Lung (tissue), 12 donors: ENCODE measurements around the gene RNF17. TPM values are rescaled to one million over a fixed set of nuclear protein-coding genes. Genes with fewer than 3 reads are reported as not detected.
A peak's percentile ranks its signal among the peaks of the same experiment; 100 is the strongest.

Experiments
- ATAC-seq: fragments of 200-7000 bp; cut with Tn5 transposase; one replicate; pipeline ENCODE4 v1.9.1; 2020; ENCODE audit warnings: moderate number of reproducible peaks; ENCODE audit not compliant: insufficient read depth, low FRiP score
- DNase-seq, 3 donors: peaks; one replicate each; pipeline ENCODE4 v3.0.0-alpha.2; 2013 to 2017
- H3K27ac ChIP-seq, 2 donors: one replicate each; pipeline ENCODE4 v1.5.1; 2013; ENCODE audit warnings: mild to moderate bottlenecking in 2 of 2, moderate library complexity in 2 of 2, control low read depth in 1 of 2, inconsistent platforms in 1 of 2, low read depth in 1 of 2, low read length in 1 of 2
- H3K27me3 ChIP-seq, 3 donors: one replicate each; pipeline ENCODE4 v1.5.1; 2013; ENCODE audit warnings: low read length in 2 of 3; ENCODE audit not compliant: control insufficient read depth in 3 of 3, insufficient read depth in 3 of 3
- H3K36me3 ChIP-seq, 4 donors: one replicate each; pipeline ENCODE4 v1.5.1; 2013; ENCODE audit warnings: low read length in 4 of 4, mild to moderate bottlenecking in 1 of 4, moderate library complexity in 1 of 4; ENCODE audit not compliant: control insufficient read depth in 4 of 4, insufficient read depth in 4 of 4
- H3K4me1 ChIP-seq, 5 donors: one replicate each; pipeline ENCODE4 v1.5.1; 2013; ENCODE audit warnings: low read length in 5 of 5, mild to moderate bottlenecking in 2 of 5, moderate library complexity in 1 of 5; ENCODE audit not compliant: control insufficient read depth in 5 of 5, insufficient read depth in 5 of 5
- H3K4me3 ChIP-seq: one replicate; pipeline ENCODE4 v1.5.1; 2013; ENCODE audit warnings: mild to moderate bottlenecking, control low read depth, moderate library complexity
- H3K9ac ChIP-seq, 2 donors: one replicate each; pipeline ENCODE4 v1.5.1; 2013; ENCODE audit warnings: low read length in 2 of 2, control low read depth in 1 of 2; ENCODE audit not compliant: insufficient read depth in 1 of 2
- H3K9me3 ChIP-seq, 4 donors: one replicate each; pipeline ENCODE4 v1.5.1; 2013; ENCODE audit warnings: low read length in 3 of 4, mild to moderate bottlenecking in 1 of 4, moderate library complexity in 1 of 4; ENCODE audit not compliant: control insufficient read depth in 4 of 4, insufficient read depth in 3 of 4
- WGBS, 2 donors: extraction: QIAGEN DNeasy Blood & Tissue Kit; methylation state at CpG; one replicate each; pipeline ENCODE4 v1.1.7; 2013; 5-methylcytosine and 5-hydroxymethylcytosine counted together
- polyA plus RNA-seq, 2 donors: library from polyadenylated mRNA; stranded (reverse); fragments of 200-250 nt; gene quantifications; one replicate each; pipeline ENCODE4 v1.2.1, GENCODE V29; 2013
- total RNA-seq, 2 donors: library from RNA; depleted of rRNA in 1 of 2; stranded (reverse); fragments of >200 nt in 1 of 2; gene quantifications; one replicate each; pipeline ENCODE4 v1.2.1, GENCODE V29; 2014 to 2021
- TF ChIP-seq, protein P1 (sequence below): IDR thresholded peaks from 2 replicates; pipeline ENCODE4 v1.5.1; 2012; ENCODE audit warnings: mild to moderate bottlenecking; ENCODE audit errors: control extremely low read depth, extremely low read depth
- donor health status: control.
- donor health status: control.
- donor health status: Bipolar disorder and iron deficiency.
- donor health status: healthy.
- donor health status: DM: yes; HTN: yes; CAD: no.

RNF17 gene
- total and polyA plus RNA-seq, 4 donors, result 0.07 to 0.09 TPM; not detected in 2

DNA sequence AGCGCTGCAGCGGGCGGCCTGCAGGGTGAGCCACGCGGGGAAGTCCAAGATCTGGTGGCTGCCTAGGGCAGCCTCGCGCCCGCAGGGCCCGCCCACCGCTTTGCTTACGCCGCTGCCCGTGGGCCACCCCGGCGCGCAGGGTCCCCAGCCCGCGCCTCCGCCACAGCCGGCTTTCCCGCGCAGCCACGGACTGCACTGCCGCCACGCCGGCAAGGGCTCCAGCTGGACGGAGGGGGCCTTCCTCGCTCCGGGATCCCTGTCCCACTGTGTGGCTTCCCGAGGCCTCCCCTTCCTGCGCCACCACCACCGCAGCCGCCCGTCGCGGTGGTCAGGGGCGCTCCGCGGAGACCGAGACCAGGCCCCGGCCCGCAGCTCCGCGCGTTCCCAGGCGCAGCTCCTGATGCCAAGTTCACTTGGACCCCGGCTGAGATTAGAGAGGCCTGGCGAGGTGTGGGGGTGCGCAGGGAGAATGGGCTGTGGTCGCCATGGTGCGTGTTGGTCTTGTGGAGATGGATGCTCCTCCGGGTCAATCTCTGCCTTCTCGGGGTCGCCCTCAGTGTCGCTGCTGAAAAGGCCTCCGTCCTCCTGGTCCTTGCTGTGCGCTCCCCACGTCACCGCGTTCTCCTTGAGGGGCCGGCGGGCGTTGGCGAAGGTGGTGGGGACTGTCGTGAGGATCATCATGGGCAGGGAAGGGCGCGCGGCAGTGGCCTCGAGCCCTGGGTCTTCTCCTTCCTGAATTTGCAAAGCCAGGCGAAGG lies 17.9 kb upstream of the RNF17 start:
- DNase-seq (peak in 1 of 3 donors; percentile 10), ATAC-seq (no peak)
- H3K27ac ChIP-seq, result no peak overlapping the region
- H3K9me3 ChIP-seq, result peaks cover 0 to 2% (median 0%) of the 10 kb centered on the region in 4 donors
- H3K4me1 ChIP-seq, result peaks cover 0 to 28% (median 4%) of the 10 kb centered on the region in 5 donors
- WGBS, 2 donors, result 4 to 10% methylated on average over 47 to 70 of the region's 70 CpGs
- peaks cover 17 to 55% (median 32%) of the 10 kb centered on the region in 3 donors for H3K27me3 ChIP-seq
- H3K9ac ChIP-seq, result no peak overlapping the region
- H3K4me3 ChIP-seq, result no peak overlapping the region
- TF ChIP-seq, protein P1, sequence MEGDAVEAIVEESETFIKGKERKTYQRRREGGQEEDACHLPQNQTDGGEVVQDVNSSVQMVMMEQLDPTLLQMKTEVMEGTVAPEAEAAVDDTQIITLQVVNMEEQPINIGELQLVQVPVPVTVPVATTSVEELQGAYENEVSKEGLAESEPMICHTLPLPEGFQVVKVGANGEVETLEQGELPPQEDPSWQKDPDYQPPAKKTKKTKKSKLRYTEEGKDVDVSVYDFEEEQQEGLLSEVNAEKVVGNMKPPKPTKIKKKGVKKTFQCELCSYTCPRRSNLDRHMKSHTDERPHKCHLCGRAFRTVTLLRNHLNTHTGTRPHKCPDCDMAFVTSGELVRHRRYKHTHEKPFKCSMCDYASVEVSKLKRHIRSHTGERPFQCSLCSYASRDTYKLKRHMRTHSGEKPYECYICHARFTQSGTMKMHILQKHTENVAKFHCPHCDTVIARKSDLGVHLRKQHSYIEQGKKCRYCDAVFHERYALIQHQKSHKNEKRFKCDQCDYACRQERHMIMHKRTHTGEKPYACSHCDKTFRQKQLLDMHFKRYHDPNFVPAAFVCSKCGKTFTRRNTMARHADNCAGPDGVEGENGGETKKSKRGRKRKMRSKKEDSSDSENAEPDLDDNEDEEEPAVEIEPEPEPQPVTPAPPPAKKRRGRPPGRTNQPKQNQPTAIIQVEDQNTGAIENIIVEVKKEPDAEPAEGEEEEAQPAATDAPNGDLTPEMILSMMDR, result no peak
- no peaks in the 10 kb centered on the region for H3K36me3 ChIP-seq

DNA sequence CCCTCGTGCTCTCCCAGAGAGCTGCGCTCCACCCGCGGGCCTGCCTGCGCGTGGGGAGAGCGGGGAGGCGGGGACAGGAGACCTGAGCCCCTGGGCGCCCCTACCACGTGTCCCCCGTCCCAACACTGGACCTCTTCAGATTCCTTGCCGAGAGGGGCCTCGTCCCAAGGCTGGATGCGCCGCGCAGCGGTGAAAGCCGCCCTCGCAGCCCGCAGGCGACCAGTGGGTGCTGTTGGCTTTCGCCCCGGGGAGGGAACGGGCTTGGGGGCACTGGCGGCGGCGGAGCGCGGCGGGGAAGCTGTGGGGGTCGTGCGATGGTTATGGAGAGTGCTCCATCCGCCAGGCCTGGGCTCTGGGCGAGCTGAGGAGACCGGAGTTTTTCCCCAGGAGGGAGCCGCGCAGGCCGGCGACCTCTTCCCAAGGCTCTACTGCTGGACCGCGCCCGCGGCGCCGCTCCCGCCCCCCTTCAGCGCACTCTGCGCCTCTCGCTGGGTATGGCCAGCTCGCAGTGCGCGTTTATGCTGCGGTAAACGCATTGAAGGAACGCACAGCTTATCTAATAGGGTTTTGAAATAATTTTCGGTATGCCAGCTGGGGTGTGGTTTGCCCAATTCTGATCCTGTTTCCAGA lies 17.2 kb upstream of the RNF17 start:
- H3K27me3 ChIP-seq, result peaks cover 17 to 55% (median 32%) of the 10 kb centered on the region in 3 donors
- H3K36me3 ChIP-seq, result no peaks in the 10 kb centered on the region
- TF ChIP-seq, protein P1, result no peak
- no peak for ATAC-seq
- peaks cover 0 to 28% (median 4%) of the 10 kb centered on the region in 5 donors for H3K4me1 ChIP-seq
- WGBS, 2 donors, result 0 to 2% methylated on average over 51 to 56 of the region's 56 CpGs
- peaks cover 0 to 2% (median 0%) of the 10 kb centered on the region in 4 donors for H3K9me3 ChIP-seq
- H3K4me3 ChIP-seq, result no peak overlapping the region
- no peak overlapping the region for H3K9ac ChIP-seq
- DNase-seq, result peak; percentile 23 to 47 (median 36)
- H3K27ac ChIP-seq, result no peak overlapping the region

DNA sequence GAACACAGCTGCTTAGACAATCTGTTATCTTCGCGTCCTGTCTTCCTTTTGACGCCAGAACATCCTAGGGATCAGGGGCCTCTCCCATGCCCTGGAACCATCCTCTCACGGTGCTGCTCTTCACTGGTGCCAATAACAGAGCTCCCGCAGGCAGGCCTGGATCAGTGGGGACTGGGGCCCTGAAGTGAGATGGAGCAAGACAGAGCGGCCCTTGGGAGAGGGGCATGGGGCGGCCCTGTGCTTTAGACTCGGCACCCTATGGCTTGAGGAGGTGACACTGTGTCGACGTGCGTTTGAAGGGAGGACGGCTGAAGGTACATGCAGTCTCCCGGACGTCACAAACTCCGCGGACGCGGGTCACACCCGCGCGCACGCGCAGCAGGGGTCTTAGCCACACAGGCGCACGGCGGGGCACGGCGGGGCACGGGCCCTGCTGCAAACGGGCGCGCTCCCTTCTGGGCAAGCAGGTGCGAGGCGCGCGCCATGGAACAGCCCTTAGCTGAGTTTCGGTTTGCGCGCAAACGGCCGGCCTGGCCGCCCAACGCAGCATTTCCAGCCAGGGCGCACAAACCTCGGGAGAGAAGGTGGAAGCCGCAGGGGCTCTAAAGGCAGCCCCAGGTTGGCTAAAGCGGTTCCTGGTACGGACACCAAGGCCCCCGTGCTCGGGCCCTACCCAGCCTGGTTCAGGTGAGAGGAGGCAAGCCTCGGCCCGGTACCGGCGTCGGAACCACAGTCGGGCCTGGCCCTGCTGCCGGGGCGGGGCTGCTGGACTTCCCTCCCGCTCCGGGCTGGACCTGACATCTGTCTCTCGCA lies 16.5 kb upstream of the RNF17 start:
- Histone ChIP-seq H3K4me1 (peaks cover 0 to 22% (median 4%) of the 10 kb centered on the region in 5 donors), H3K9me3 (peaks cover 0 to 2% (median 0%) of the 10 kb centered on the region in 4 donors), H3K4me3 (peak overlapping the region; percentile 32), H3K9ac (no peak overlapping the region), H3K36me3 (no peaks in the 10 kb centered on the region), H3K27me3 (peaks cover 17 to 55% (median 32%) of the 10 kb centered on the region in 3 donors), H3K27ac (no peak overlapping the region)
- TF ChIP-seq, protein P1, result no peak
- DNase-seq, result peak; percentile 10 to 32 (median 30)
- ATAC-seq, result no peak
- 1 to 2% methylated on average over 57 to 61 of the region's 61 CpGs for WGBS, 2 donors
